Measurements from ENCODE around the gene CCDC30. TPM values are rescaled to one million over a fixed set of nuclear protein-coding genes. Genes with fewer than 3 reads are reported as not detected.

CCDC30 gene
- total and polyA plus RNA-seq, 2 experiments from 2014 or later = 2.6 to 12.9 TPM

DNA sequence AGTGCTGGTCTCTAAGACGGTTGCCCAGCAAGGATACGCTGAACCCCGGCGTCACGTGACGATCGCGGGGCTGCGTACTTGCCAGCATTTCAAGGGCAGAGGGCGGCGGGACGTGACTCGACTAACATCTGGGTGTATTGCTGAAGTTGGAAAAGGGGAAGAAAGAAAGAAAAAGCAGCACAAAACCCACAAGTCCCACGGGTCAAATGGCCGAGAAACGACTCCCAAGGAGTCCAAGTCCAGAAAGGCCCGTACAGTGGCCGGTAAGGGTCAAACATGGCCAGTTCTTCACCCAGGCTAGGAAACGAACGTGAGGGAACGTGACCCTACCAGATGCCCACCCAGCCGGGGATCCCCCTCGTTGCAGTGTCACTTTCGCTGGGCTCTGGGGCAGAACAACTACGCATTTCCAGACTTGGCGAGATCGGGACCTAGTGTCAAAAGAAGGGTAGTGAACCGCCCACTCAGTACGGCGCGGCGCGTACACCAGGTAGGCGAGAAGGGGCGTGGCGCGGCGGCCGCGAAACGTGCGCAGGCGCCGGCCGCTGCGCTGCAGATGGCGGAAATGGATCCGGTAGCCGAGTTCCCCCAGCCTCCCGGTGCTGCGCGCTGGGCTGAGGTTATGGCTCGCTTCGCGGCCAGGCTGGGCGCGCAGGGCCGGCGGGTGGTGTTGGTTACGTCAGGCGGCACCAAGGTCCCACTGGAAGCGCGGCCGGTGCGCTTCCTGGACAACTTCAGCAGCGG, 6.9 kb upstream of the CCDC30 start, which contains the start of the genes PPCS and ZMYND12:
Gene PPCS, plus strand, starts transcription at position 534 of the 744 bp plus-strand sequence. Its CDS starts 23 bp downstream, at position 557.
Gene ZMYND12, minus strand, starts transcription at position 13 of the 744 bp plus-strand sequence. CDS start 25 bp downstream, outside the sequence.
- Histone ChIP-seq H3K27ac (peak within 1 kb of the TSS; percentile 97), H2AFZ (peak within 1 kb of the TSS; percentile 99), H3K9me3 (ENCODE audit: low read depth) (no peaks in the 10 kb centered on the region), H3K27me3 (no peaks in the 10 kb centered on the region), H4K20me1 (ENCODE audit: insufficient read depth, poor library complexity, severe bottlenecking) (no peaks in the 10 kb centered on the region), H3K36me3 (replicated peaks; ENCODE audit: insufficient read depth, low read depth) (no peaks in the 10 kb centered on the region), H3K4me3 (peak within 1 kb of the TSS; percentile 84), H3K4me2 (peak within 1 kb of the TSS; percentile 99), H3K4me1 (ENCODE audit: insufficient read depth) (peaks cover 9% of the 10 kb centered on the region), H3K79me2 (peaks cover 7% of the 10 kb centered on the region), H3K9me2 (replicated peaks; ENCODE audit: insufficient read depth) (no peaks in the 10 kb centered on the region)
- WGBS (ENCODE audit: low lambda C conversion rate, missing lambda C conversion rate) = 1% methylated on average over 65 of the region's 66 CpGs
- peak; percentile 94 for DNase-seq (ENCODE audit: low spot score)
- no peak for TF ChIP-seq EZH2 (IDR thresholded peaks at IDR 0.05; ENCODE audit: borderline replicate concordance)
- no peak for TF ChIP-seq EZH2phosphoT487 (IDR thresholded peaks at IDR 0.05; ENCODE audit: low read depth, severe bottlenecking, unreplicated experiment)
- TF ChIP-seq CTCF (IDR thresholded peaks at IDR 0.05; ENCODE audit: poor library complexity) = no peak

- peaks cover 9% of the 10 kb centered on the region for H3K4me1 ChIP-seq (ENCODE audit: insufficient read depth)
- no peaks in the 10 kb centered on the region for H3K9me3 ChIP-seq (ENCODE audit: low read depth)
- peak; percentile 77 for DNase-seq (ENCODE audit: low spot score)
- H4K20me1 ChIP-seq (ENCODE audit: insufficient read depth, poor library complexity, severe bottlenecking) = no peaks in the 10 kb centered on the region
- no peaks in the 10 kb centered on the region for H3K9me2 ChIP-seq (replicated peaks; ENCODE audit: insufficient read depth)
- H3K79me2 ChIP-seq = peaks cover 7% of the 10 kb centered on the region
- H3K4me2 ChIP-seq = peak overlapping the region; percentile 99
- no peaks in the 10 kb centered on the region for H3K36me3 ChIP-seq (replicated peaks; ENCODE audit: insufficient read depth, low read depth)
- TF ChIP-seq EZH2phosphoT487 (IDR thresholded peaks at IDR 0.05; ENCODE audit: low read depth, severe bottlenecking, unreplicated experiment) (no peak), CTCF (IDR thresholded peaks at IDR 0.05; ENCODE audit: poor library complexity) (no peak), EZH2 (IDR thresholded peaks at IDR 0.05; ENCODE audit: borderline replicate concordance) (no peak)
- H3K27ac ChIP-seq = peak overlapping the region; percentile 97
- peak overlapping the region; percentile 84 for H3K4me3 ChIP-seq
- peak overlapping the region; percentile 99 for H2AFZ ChIP-seq
- WGBS (ENCODE audit: low lambda C conversion rate, missing lambda C conversion rate) = 2% methylated on average over 20 of the region's 23 CpGs
- H3K27me3 ChIP-seq = no peaks in the 10 kb centered on the region
Measured at GRCh38 chr1:42456754-42457089, 6.4 kb upstream of the CCDC30 start.

DNA sequence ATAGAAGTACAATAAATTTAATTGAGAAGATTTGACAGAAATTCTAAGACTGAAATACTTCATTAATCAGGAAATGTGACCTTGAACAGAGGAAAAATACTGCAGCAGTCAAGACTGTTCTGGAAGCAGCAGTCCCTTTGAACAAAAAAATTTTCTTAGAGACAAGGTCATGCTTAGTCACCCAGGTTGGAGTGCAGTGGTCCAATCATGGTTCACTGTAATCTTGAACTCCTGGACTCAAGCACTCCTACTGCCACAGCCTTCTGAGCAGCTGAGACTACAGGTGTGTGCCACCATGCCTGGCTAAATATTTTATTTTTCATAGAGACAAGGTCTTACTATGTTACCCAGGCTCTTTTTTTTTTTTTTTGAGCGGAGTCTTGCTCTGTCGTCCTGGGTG, 1.9 kb upstream of the CCDC30 start:
- Histone ChIP-seq H3K27ac (peak overlapping the region; percentile 26), H4K20me1 (ENCODE audit: insufficient read depth, poor library complexity, severe bottlenecking) (no peaks in the 10 kb centered on the region), H3K4me3 (no peak overlapping the region), H3K9me3 (ENCODE audit: low read depth) (no peaks in the 10 kb centered on the region), H3K79me2 (peaks cover 7% of the 10 kb centered on the region), H2AFZ (no peak overlapping the region), H3K27me3 (no peaks in the 10 kb centered on the region), H3K4me2 (no peak overlapping the region), H3K36me3 (replicated peaks; ENCODE audit: insufficient read depth, low read depth) (no peaks in the 10 kb centered on the region), H3K4me1 (ENCODE audit: insufficient read depth) (peaks cover 22% of the 10 kb centered on the region), H3K9me2 (replicated peaks; ENCODE audit: insufficient read depth) (no peaks in the 10 kb centered on the region)
- no peak for TF ChIP-seq CTCF (IDR thresholded peaks at IDR 0.05; ENCODE audit: poor library complexity)
- no peak for TF ChIP-seq EZH2 (IDR thresholded peaks at IDR 0.05; ENCODE audit: borderline replicate concordance)
- no peak for TF ChIP-seq EZH2phosphoT487 (IDR thresholded peaks at IDR 0.05; ENCODE audit: low read depth, severe bottlenecking, unreplicated experiment)
- peak; percentile 15 for DNase-seq (ENCODE audit: low spot score)
- WGBS (ENCODE audit: low lambda C conversion rate, missing lambda C conversion rate) = 85% methylated on average over 2 of the region's 2 CpGs

Data from hepatocyte (in vitro differentiated cells).